ENCODE data around the gene HCLS1.

GRCh38 chr3:121584418-121584817 is 76.3 kb downstream of the HCLS1 start:
- TF ChIP-seq CTCF (conservative IDR thresholded peaks at IDR 0.05) (no peak), ZFX (IDR thresholded peaks at IDR 0.05) (no peak)

All from C4-2B (cell line).